HL-60 (cell line): ENCODE data around the gene SFT2D3.

Source experiments
- CTCF ChIP-seq: IDR thresholded peaks from one replicate; pipeline ENCODE4 v1.5.1; 2011; ENCODE audit warnings: low read length, control low read depth, inconsistent platforms; ENCODE audit not compliant: insufficient read depth
- GABPA ChIP-seq: IDR thresholded peaks from 2 replicates; pipeline ENCODE4 v1.6.1; 2012; ENCODE audit warnings: low read depth

GRCh38 chr2:127658146-127658545, 43.2 kb upstream of the SFT2D3 start:
- no peak for TF ChIP-seq GABPA
- no peak for TF ChIP-seq CTCF
